Upper lobe of right lung (tissue), 1 donor: ENCODE results near the gene BRICD5. TPM values are rescaled to one million over a fixed set of nuclear protein-coding genes. Genes with fewer than 3 reads are reported as not detected.
A peak's percentile ranks its signal among the peaks of the same experiment; 100 is the strongest.
"Not testable (repeated sequence)": the region's sequence is repeated elsewhere in the genome, so short reads cannot be mapped to it uniquely, and the experiment has no call there.

Experiments used
- ATAC-seq: fragments of 200-7000 bp; cut with Tn5 transposase; one replicate; pipeline ENCODE4 v1.9.1; 2020; ENCODE audit warnings: mild to moderate bottlenecking, moderate library complexity
- DNase-seq: peaks from one replicate; pipeline ENCODE4 v3.0.0-alpha.2; 2020
- H3K27ac ChIP-seq: fragments of 200-600 bp; one replicate; pipeline ENCODE4 v1.8.0; 2022
- H3K27me3 ChIP-seq: fragments of 200-600 bp; one replicate; pipeline ENCODE4 v1.8.0; 2022; ENCODE audit warnings: mild to moderate bottlenecking
- H3K36me3 ChIP-seq: fragments of 200-600 bp; one replicate; pipeline ENCODE4 v1.8.0; 2022
- H3K4me1 ChIP-seq: fragments of 200-600 bp; one replicate; pipeline ENCODE4 v1.8.0; 2022
- H3K4me3 ChIP-seq: fragments of 200-600 bp; one replicate; pipeline ENCODE4 v1.8.0; 2022; ENCODE audit warnings: mild to moderate bottlenecking
- H3K9me3 ChIP-seq: fragments of 200-600 bp; one replicate; pipeline ENCODE4 v1.8.0; 2022
- CTCF ChIP-seq: fragments of 200-600 bp; IDR thresholded peaks from one replicate; pipeline ENCODE4 v1.8.0; 2022; ENCODE audit warnings: antibody characterized with exemption
- intact Hi-C: fragments of 100-400 bp; cut with DNase I; formaldehyde crosslinking; loops from one replicate; pipeline ENCODE4 v1.11.0; 2022
- total RNA-seq: library from RNA; stranded (reverse); fragmentation: NEBNext Ultra II Directional; extraction: Animal tissue kit (Norgen Biotek cat#: 25700); gene quantifications from one replicate; pipeline ENCODE4 v1.2.1, GENCODE V29; 2021
- donor health status: DM: no; HTN: yes; CAD: no; lungs with severe emphysema.

BRICD5 gene
- total RNA-seq, 1 donor from 2014 or later: 7.5 TPM

- Histone ChIP-seq H3K9me3 (no peaks in the 10 kb centered on the region), H3K27me3 (no peaks in the 10 kb centered on the region), H3K4me1 (peaks cover 20% of the 10 kb centered on the region), H3K4me3 (no peak overlapping the region), H3K27ac (no peak overlapping the region), H3K36me3 (peaks cover 34% of the 10 kb centered on the region)
- DNase-seq: no peak
- no peak for TF ChIP-seq CTCF
- ATAC-seq: no peak
- intact Hi-C loops: no loop called here
These were observed 3.8 kb downstream of the BRICD5 start for GRCh38 chr16:2206780-2207433.

- TF ChIP-seq CTCF: no peak
- Histone ChIP-seq H3K9me3 (no peaks in the 10 kb centered on the region), H3K27me3 (no peaks in the 10 kb centered on the region), H3K4me3 (peak overlapping the region; percentile 86), H3K36me3 (peaks cover 34% of the 10 kb centered on the region), H3K27ac (peak overlapping the region; percentile 98), H3K4me1 (peaks cover 18% of the 10 kb centered on the region)
- ATAC-seq (no peak), DNase-seq (no peak)
- intact Hi-C loops: no loop called here
These were observed 4.3 kb downstream of the BRICD5 start for GRCh38 chr16:2206420-2206779.

DNA sequence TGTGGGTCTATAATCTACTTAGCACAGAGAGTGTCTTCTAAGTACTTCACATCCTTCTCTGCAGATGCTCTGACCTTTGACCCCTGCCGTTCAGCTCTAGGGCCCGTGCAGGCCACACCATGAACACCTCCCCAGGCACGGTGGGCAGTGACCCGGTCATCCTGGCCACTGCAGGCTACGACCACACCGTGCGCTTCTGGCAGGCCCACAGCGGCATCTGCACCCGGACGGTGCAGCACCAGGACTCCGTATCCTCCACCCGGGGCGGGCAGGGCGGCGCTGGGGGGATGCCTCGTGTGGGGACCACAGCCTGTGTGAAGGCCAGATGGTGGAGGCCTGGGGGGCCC, 4.7 kb downstream of the BRICD5 start:
- intact Hi-C loops: no loop called here
- DNase-seq (no peak), ATAC-seq (no peak)
- Histone ChIP-seq H3K9me3 (no peaks in the 10 kb centered on the region), H3K4me1 (peaks cover 18% of the 10 kb centered on the region), H3K36me3 (peaks cover 34% of the 10 kb centered on the region), H3K4me3 (peak overlapping the region; percentile 86), H3K27ac (peak overlapping the region; percentile 98), H3K27me3 (no peaks in the 10 kb centered on the region)
- TF ChIP-seq CTCF: no peak

- peak; percentile 94 for DNase-seq
- peak within 1 kb of the TSS; percentile 86 for H3K4me3 ChIP-seq
- intact Hi-C loops: no loop called here
- no peaks in the 10 kb centered on the region for H3K9me3 ChIP-seq
- peaks cover 34% of the 10 kb centered on the region for H3K36me3 ChIP-seq
- peak; percentile 22 for TF ChIP-seq CTCF
- H3K4me1 ChIP-seq: peaks cover 18% of the 10 kb centered on the region
- ATAC-seq: peak; percentile 96
- no peaks in the 10 kb centered on the region for H3K27me3 ChIP-seq
- peak within 1 kb of the TSS; percentile 98 for H3K27ac ChIP-seq
These were observed 5.3 kb downstream of the BRICD5 start, which contains the start of gene MLST8 for GRCh38 chr16:2205104-2205966. Gene MLST8, plus strand, starts transcription at chr16:2205454. Its CDS starts 632 bp downstream, at chr16:2206086.

GRCh38 chr16:2204416-2205103, 6.1 kb downstream of the BRICD5 start:
- no peak for DNase-seq
- Histone ChIP-seq H3K27me3 (no peaks in the 10 kb centered on the region), H3K4me1 (peaks cover 18% of the 10 kb centered on the region), H3K4me3 (peak overlapping the region; percentile 86), H3K36me3 (peaks cover 29% of the 10 kb centered on the region), H3K9me3 (no peaks in the 10 kb centered on the region), H3K27ac (peak overlapping the region; percentile 98)
- intact Hi-C loops: no loop called here
- TF ChIP-seq CTCF: no peak
- ATAC-seq: no peak

DNA sequence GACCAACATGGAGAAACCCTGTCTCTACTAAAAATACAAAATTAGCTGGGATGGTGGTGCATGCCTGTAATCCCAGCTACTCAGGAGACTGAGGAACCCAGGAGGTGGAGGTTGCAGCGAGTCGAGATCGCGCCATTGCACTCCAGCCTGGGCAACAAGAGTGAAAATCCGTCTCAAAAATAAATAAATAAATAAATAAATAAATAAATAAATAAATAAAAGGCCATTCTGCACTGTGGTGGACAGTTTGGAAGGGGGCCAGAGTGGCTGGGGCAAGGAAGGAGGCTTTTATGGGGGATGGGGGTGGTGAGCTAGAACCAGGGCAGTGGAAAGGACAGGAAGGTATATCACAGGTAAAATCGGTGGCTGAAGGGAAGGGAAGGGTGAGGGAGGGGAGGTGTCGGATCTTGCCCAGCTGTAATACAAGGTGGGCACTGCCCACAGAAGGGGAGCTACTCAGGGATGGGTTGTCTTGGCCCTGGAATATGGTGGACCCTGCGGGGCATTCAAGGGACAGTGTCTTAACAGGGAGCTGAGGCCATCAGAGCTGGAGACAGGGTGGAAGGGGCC, 7.5 kb downstream of the BRICD5 start:
- ATAC-seq, H3K27ac ChIP-seq, DNase-seq, H3K9me3 ChIP-seq, intact Hi-C loops, H3K27me3 ChIP-seq, H3K4me3 ChIP-seq: not testable (repeated sequence)
- H3K4me1 ChIP-seq: peaks cover 18% of the 10 kb centered on the region
- H3K36me3 ChIP-seq: peaks cover 15% of the 10 kb centered on the region
